A549 (cell line): ENCODE data around the gene CFAP410.

Experiments
- HOXA7 ChIP-seq: fragments of 250-450 bp; sonication (Bioruptor Pico); IDR thresholded peaks from 2 replicates; pipeline ENCODE4 v1.5.0; 2020; ENCODE audit warnings: mild to moderate bottlenecking, moderate library complexity
- POLR2A ChIP-seq: IDR thresholded peaks from 2 replicates; pipeline ENCODE4 v1.6.1; 2012; ENCODE audit warnings: mild to moderate bottlenecking, low read length

- no peak for TF ChIP-seq POLR2A
- no peak for TF ChIP-seq HOXA7
Measured at GRCh38 chr21:44356636-44357035, 17.4 kb upstream of the CFAP410 start.
